Mesodermal cell (in vitro differentiated cells): ENCODE measurements around the gene PPP4R4.

Experiments used
- H3K27ac ChIP-seq: 2 replicates; pipeline ENCODE4 v1.7.0; 2013; ENCODE audit warnings: mild to moderate bottlenecking, low read depth, low read length, moderate library complexity; ENCODE audit not compliant: severe bottlenecking
- H3K36me3 ChIP-seq: 2 replicates; pipeline ENCODE4 v1.7.1; 2013; ENCODE audit warnings: mild to moderate bottlenecking, low read length, moderate library complexity; ENCODE audit not compliant: control insufficient read depth, insufficient read depth
- H3K4me1 ChIP-seq: one replicate; pipeline ENCODE4 v1.7.1; 2013; ENCODE audit warnings: mild to moderate bottlenecking, low read length; ENCODE audit not compliant: insufficient read depth, control insufficient read depth, poor library complexity, severe bottlenecking
- H3K4me3 ChIP-seq: 2 replicates; pipeline ENCODE4 v1.7.0; 2013; ENCODE audit warnings: low read length, control low read depth, mild to moderate bottlenecking; ENCODE audit not compliant: insufficient read depth, poor library complexity, severe bottlenecking; ENCODE audit errors: extremely low read depth
- H3K9me3 ChIP-seq: 2 replicates; pipeline ENCODE4 v1.7.1; 2013; ENCODE audit warnings: mild to moderate bottlenecking, low read length, moderate library complexity; ENCODE audit not compliant: control insufficient read depth
- WGBS, 2 experiments: methylation state at CpG; one replicate each; pipeline ENCODE4 v1.1.5; 2013; ENCODE audit warnings: missing lambda C conversion rate in 2 of 2; ENCODE audit not compliant: insufficient coverage in 2 of 2; 5-methylcytosine and 5-hydroxymethylcytosine counted together

The PPP4R4 gene

DNA sequence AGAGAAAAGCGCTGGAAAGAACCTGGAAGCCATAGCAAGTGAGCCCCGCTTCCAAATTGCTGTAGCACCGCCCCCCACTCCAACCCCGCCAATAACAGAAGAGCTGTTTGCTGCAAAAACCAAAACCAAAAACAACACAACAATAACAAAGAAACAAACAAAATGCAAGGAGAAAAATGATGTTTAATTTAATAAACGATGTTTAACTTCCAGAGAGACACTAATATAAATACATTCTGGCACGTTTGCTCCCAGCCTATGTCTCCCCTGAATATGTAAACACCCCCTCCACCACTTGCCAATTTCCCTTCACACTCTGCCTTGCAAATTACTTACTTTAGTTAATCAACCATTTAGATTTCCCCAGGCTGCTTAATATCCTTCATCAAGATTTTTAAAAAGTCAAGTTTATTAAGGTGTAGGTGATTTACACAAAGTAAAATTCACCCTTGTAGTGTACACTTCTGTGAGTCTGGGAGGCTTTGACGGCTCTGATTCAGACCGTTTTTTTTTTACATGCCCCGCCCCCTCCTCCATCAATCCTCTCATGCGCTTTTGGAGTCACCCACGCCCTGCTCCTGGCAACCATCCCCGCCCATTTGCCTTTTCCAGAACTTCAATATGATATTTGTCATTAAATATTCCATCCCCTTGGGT, 44.2 kb upstream of the PPP4R4 start:
- 2% methylated on average over 6 to 7 of the region's 12 CpGs for WGBS, 2 experiments
- H3K4me1 ChIP-seq, result no peaks in the 10 kb centered on the region

DNA sequence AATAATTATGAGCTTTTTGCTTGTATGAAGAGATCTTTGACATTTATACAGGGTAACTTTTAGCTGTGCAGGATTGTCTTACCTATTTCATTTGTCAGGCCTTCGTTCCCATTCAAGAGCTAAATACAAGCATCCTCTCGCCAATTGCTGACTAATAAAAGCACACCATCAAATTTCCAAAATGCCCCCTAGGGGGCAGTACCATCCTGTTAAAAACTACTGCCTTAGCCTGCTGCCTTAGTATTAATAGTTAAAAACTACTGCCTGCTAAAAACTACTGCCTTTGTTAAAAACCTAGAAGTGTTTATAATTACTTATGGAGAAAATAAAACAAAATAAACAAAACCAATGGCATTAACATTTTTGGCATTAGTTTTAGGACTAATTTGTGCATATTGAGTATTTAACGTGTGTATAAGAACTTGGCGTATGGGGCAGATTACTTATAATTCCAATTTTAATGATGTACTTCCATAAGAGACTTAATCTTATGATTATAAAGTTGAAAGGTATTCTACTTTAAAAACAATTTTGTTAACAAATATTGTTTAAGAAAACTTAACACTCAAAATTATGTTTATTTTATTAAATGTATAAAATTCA, 41.7 kb upstream of the PPP4R4 start:
- H3K4me1 ChIP-seq, result no peaks in the 10 kb centered on the region
- H3K36me3 ChIP-seq, result no peaks in the 10 kb centered on the region
- H3K4me3 ChIP-seq, result no peak overlapping the region
- H3K9me3 ChIP-seq, result peaks cover 13% of the 10 kb centered on the region
- 0% methylated on average over 2 of the region's 4 CpGs; no CpG with 5 or more reads in 1 of the 2 experiments for WGBS, 2 experiments
- H3K27ac ChIP-seq, result no peak overlapping the region

More for the DNA sequence above, 44.2 kb upstream of the PPP4R4 start:
- H3K9me3 ChIP-seq, result no peaks in the 10 kb centered on the region
- H3K4me3 ChIP-seq, result peak overlapping the region; percentile 47
- H3K27ac ChIP-seq, result peak overlapping the region; percentile 55
- H3K36me3 ChIP-seq, result no peaks in the 10 kb centered on the region

DNA sequence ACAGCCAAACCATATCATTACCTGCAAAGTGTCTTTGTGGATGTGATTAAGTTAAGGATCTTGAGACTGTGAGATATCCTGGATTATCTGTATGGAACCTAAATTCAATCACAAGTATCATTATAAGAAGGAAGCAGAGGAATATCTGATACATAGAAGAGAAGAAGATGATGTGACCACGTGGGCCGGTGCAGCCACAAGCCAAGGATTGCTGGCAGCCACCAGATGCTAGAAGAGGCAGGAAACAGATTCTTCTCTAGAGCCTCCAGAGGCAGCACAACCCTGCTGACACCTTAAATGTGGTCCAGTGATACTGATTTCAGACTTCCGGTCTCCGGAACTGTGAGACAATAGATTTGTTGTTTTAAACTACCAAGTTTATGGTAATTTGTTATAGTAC, 38.6 kb upstream of the PPP4R4 start:
- H3K36me3 ChIP-seq, result no peaks in the 10 kb centered on the region
- no peak overlapping the region for H3K4me3 ChIP-seq
- peaks cover 13% of the 10 kb centered on the region for H3K9me3 ChIP-seq
- no peaks in the 10 kb centered on the region for H3K4me1 ChIP-seq
- no peak overlapping the region for H3K27ac ChIP-seq
- WGBS, 2 experiments, result 66 to 68% methylated on average over 2 to 3 of the region's 4 CpGs

DNA sequence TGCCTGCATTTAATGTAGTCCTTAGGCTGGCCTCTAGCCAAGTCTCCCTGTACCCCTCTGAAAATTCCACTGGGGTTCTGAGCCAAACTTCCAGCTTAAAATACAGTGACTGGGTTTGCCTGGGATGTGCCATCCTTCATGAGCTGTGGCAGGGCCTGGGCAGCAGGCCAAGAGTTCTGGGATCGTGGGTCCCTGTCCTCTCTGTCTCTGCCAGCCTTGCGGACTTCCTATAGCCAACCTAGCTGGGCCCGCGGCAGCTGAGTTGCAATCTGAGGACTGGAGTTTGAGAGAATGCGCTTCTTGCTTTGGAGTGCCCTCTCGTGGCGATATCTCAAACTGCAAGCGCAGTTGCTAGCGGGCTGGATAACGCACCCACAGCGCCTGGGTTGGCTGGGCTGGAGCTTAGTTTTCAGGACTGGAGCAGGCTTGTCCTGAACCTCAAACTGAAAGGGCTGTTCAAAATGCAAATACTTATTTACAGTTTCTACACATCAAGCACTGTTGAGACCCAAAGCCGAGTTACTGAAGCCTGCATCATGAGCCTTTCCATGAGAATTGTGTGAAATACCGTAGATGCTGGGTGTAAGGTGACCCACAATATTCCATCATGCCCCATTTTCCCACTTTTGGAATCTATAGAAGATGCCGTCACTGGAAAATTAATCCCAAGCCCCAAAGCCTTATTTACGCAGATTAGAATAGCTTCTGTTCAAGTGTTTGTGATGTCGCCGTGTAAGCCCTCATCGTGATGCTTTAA, 37.4 kb upstream of the PPP4R4 start:
- H3K4me3 ChIP-seq, result no peak overlapping the region
- 36 to 37% methylated on average over 16 to 17 of the region's 18 CpGs for WGBS, 2 experiments
- H3K27ac ChIP-seq, result no peak overlapping the region
- H3K36me3 ChIP-seq, result no peaks in the 10 kb centered on the region
- H3K9me3 ChIP-seq, result peaks cover 13% of the 10 kb centered on the region
- no peaks in the 10 kb centered on the region for H3K4me1 ChIP-seq

DNA sequence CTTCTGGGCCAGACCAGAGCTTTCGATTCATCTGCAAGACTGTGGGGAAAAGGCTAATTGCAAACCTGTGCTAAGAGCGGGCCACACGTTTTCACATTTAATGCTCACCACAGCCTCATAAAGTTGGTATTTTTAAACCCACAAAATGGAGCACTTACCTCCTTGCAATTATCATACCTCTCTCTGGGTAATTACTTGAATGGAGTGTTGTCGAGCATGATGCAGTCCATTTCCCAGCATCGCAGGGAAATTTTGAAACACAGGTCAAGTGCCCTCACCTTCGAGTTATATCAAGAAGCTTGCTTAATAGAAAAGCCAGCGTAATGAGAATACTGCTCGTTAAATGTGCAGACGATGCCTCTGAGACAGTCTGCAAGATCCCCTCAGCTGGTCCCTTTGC, 35.9 kb upstream of the PPP4R4 start:
- 90 to 92% methylated on average over 6 to 9 of the region's 9 CpGs for WGBS, 2 experiments
- Histone ChIP-seq H3K4me3 (no peak overlapping the region), H3K4me1 (no peaks in the 10 kb centered on the region), H3K27ac (no peak overlapping the region), H3K36me3 (no peaks in the 10 kb centered on the region), H3K9me3 (peaks cover 13% of the 10 kb centered on the region)

DNA sequence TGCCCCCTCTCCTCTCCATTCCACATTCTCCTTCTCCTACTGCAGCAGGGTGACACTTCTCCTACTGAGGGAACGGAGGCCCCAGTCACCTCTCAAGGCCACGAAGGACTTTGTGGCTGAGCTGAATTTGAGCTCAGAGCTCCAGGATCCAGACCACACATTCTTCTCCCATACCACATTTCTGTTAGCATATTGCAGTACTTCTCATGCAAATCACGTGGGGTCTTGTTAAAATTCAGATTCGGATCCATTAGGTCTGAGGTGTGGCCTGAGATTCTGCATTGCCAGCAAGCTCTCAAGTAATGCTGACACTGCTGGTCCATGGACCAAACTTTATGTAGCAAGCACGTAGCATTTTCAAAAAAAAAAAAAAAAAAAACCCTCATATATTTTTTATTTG, 35.1 kb upstream of the PPP4R4 start:
- H3K4me3 ChIP-seq, result no peak overlapping the region
- no peak overlapping the region for H3K27ac ChIP-seq
- H3K36me3 ChIP-seq, result no peaks in the 10 kb centered on the region
- no peaks in the 10 kb centered on the region for H3K4me1 ChIP-seq
- 27 to 61% methylated on average over 3 to 4 of the region's 5 CpGs for WGBS, 2 experiments
- H3K9me3 ChIP-seq, result peaks cover 13% of the 10 kb centered on the region

DNA sequence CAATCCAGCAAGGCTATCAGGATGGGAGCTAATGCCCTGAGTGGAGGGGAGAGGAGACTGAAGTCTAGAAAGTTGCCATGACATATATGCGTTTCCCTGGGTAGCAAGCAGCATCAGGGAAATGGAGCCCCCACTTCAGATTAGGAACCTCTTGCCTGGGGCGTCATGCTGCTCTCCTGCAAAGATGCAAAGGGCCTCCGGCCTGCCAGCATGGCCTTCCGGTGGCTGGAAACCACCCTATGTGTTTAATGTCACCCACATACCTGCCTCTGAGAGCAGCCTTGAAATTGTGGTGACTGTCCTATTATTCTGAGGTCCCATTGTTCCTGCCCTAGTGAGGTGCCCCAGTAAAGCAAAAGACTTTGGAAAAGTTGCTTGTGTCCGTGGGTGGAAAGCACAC, 34.7 kb upstream of the PPP4R4 start:
- no peaks in the 10 kb centered on the region for H3K36me3 ChIP-seq
- WGBS, 2 experiments, result 83 to 100% methylated on average over 1 to 3 of the region's 5 CpGs
- no peak overlapping the region for H3K27ac ChIP-seq
- no peaks in the 10 kb centered on the region for H3K4me1 ChIP-seq
- H3K9me3 ChIP-seq, result peaks cover 13% of the 10 kb centered on the region
- H3K4me3 ChIP-seq, result no peak overlapping the region

DNA sequence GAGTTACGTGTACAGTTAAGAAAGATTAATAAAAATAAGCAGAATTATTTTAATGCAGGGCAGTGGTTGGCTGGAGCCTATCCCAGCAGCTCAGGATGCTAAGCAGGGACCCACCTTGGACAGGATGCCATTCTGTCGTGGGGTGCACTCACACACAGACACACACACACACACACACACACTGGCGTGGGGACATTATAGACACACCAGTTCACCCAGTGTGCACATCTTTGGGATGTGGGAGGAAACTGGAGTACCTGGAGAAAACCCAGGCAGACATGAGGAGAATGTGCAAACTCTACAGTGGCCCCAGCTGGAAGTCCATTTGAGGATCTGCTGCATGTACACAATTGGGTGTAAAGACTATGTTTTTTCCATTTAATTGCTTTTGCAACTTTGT, 31.9 kb upstream of the PPP4R4 start:
- Histone ChIP-seq H3K36me3 (no peaks in the 10 kb centered on the region), H3K4me1 (peaks cover 3% of the 10 kb centered on the region), H3K9me3 (no peaks in the 10 kb centered on the region), H3K27ac (no peak overlapping the region), H3K4me3 (no peak overlapping the region)
- WGBS, 2 experiments, result 80% methylated on average over 1 of the region's 3 CpGs; no CpG with 5 or more reads in 1 of the 2 experiments

DNA sequence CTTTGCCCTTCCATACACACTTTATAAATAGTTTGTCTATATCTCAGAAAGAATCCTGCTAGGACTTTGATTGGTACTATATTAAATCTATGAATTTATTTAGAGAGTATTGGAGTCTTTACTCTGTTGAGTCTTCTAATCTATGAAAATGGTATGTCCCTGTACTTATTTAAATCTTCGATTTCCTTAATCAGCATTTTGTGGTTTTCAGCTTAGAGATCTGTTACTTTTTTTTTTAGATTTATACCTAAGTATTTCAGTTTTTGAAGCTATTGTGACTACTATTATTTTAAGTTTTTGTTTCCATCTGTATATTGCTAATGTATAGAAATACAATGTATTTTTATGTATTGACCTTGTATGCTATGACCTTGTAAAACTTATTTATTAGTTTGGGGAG, 31.3 kb upstream of the PPP4R4 start:
- Histone ChIP-seq H3K9me3 (no peaks in the 10 kb centered on the region), H3K4me3 (no peak overlapping the region), H3K4me1 (peaks cover 3% of the 10 kb centered on the region), H3K36me3 (no peaks in the 10 kb centered on the region), H3K27ac (no peak overlapping the region)
- WGBS, 2 experiments, result no CpG with 5 or more reads among the region's 1 CpG

DNA sequence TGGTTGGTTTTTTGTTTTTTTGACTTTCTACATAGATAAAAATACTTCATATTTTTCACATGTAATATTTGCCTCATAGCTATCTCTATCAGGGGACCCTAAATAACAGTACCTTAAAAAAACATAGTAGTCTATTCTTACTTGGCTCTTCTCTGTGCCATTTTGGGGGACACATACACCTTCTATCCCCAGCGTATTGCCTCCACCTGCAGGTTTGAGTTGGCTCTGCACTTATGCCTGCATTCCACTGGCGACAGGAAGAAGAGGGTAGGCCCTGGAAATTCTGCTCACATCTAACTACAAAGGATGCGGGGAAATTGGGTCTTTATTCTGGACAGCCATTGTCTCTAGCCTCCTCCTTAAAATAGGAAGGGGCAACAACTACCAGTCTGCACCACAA, 30.9 kb upstream of the PPP4R4 start:
- no peak overlapping the region for H3K4me3 ChIP-seq
- WGBS, 2 experiments, result 43% methylated on average over 2 of the region's 3 CpGs; no CpG with 5 or more reads in 1 of the 2 experiments
- H3K27ac ChIP-seq, result no peak overlapping the region
- peaks cover 3% of the 10 kb centered on the region for H3K4me1 ChIP-seq
- no peaks in the 10 kb centered on the region for H3K36me3 ChIP-seq
- H3K9me3 ChIP-seq, result no peaks in the 10 kb centered on the region

DNA sequence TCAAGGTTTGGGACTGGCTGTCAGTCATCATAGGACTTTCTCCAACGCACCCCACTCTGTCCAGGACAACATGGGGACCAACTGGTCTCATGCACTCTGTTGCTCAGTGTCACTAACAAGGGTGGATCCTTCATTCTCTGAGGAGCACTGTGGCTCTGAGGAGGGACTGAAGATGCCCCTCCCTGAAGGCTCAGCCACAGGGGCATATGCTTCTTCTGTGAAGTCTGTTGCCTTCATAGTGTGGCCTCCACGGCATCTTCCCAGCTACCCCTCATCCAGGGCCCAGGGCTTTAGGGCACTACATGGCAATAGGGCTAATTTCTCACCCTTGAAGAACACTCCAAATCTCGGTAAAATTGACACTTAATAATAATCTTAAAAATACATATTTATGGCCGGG, 30.4 kb upstream of the PPP4R4 start:
- WGBS, 2 experiments, result 79 to 97% methylated on average over 2 to 3 of the region's 4 CpGs
- no peaks in the 10 kb centered on the region for H3K36me3 ChIP-seq
- no peaks in the 10 kb centered on the region for H3K9me3 ChIP-seq
- no peak overlapping the region for H3K4me3 ChIP-seq
- peaks cover 3% of the 10 kb centered on the region for H3K4me1 ChIP-seq
- no peak overlapping the region for H3K27ac ChIP-seq
